Stimulated activated CD4-positive, alpha-beta T cell treated with anti-CD3 and anti-CD28 coated beads, Interleukin-4, amount 100 ng/mL, for 24 hours (primary cell): ENCODE results near the gene OVOL3.

Experiments
- DNase-seq: peaks from one replicate; pipeline ENCODE4 v3.0.0-alpha.2; 2020

Gene OVOL3

GRCh38 chr19:36136964-36137686, 26.2 kb downstream of the OVOL3 start:
- DNase-seq: no peak

GRCh38 chr19:36139120-36139472, 28.2 kb downstream of the OVOL3 start:
- no peak for DNase-seq

- DNase-seq: peak; percentile 92
These were observed 28.7 kb downstream of the OVOL3 start, which contains the start of gene CAPNS1 for GRCh38 chr19:36139473-36140303. TSS of gene CAPNS1 (plus strand) at chr19:36140066. CDS start at chr19:36141012, 946 bp downstream.

- peak; percentile 58 for DNase-seq
These were observed 29.5 kb downstream of the OVOL3 start for GRCh38 chr19:36140304-36141038.

GRCh38 chr19:36141039-36141927, 30.3 kb downstream of the OVOL3 start:
- peak; percentile 91 for DNase-seq

- DNase-seq: no peak
These were observed 31.1 kb downstream of the OVOL3 start for GRCh38 chr19:36142046-36142445.

- DNase-seq: no peak
These were observed 31.6 kb downstream of the OVOL3 start for GRCh38 chr19:36142496-36142895.

- no peak for DNase-seq
These were observed 33.7 kb downstream of the OVOL3 start for GRCh38 chr19:36144624-36145023.

- DNase-seq: no peak
These were observed 38.9 kb downstream of the OVOL3 start for GRCh38 chr19:36149673-36150406.

GRCh38 chr19:36150586-36150985, 39.6 kb downstream of the OVOL3 start:
- DNase-seq: no peak

- no peak for DNase-seq
These were observed 40.4 kb downstream of the OVOL3 start for GRCh38 chr19:36151144-36152018.

- DNase-seq: no peak
These were observed 41.0 kb downstream of the OVOL3 start for GRCh38 chr19:36152019-36152351.

- no peak for DNase-seq
These were observed 41.6 kb downstream of the OVOL3 start, which contains the start of gene COX7A1 for GRCh38 chr19:36152352-36153091. TSS of gene COX7A1 (minus strand) at chr19:36152447. CDS start at chr19:36152407, 40 bp downstream.

GRCh38 chr19:36153126-36153525, 42.2 kb downstream of the OVOL3 start:
- DNase-seq: no peak

- DNase-seq: no peak
These were observed 50.1 kb downstream of the OVOL3 start for GRCh38 chr19:36160821-36161596.
